C4-2B (cell line): ENCODE measurements around the gene RFT1.

Experiments
- H3K27ac ChIP-seq: fragments of 450-650 bp; 2 replicates; pipeline ENCODE4 v1.5.1; 2017
- ZFX ChIP-seq: fragments of 450-650 bp; IDR thresholded peaks from 2 replicates; pipeline ENCODE4 v1.6.1; 2017
- TF ChIP-seq, protein P1 (sequence below): fragments of 450-650 bp; conservative IDR thresholded peaks from 2 replicates; pipeline ENCODE4 v1.5.1; 2017; ENCODE audit warnings: mild to moderate bottlenecking

Gene RFT1

DNA sequence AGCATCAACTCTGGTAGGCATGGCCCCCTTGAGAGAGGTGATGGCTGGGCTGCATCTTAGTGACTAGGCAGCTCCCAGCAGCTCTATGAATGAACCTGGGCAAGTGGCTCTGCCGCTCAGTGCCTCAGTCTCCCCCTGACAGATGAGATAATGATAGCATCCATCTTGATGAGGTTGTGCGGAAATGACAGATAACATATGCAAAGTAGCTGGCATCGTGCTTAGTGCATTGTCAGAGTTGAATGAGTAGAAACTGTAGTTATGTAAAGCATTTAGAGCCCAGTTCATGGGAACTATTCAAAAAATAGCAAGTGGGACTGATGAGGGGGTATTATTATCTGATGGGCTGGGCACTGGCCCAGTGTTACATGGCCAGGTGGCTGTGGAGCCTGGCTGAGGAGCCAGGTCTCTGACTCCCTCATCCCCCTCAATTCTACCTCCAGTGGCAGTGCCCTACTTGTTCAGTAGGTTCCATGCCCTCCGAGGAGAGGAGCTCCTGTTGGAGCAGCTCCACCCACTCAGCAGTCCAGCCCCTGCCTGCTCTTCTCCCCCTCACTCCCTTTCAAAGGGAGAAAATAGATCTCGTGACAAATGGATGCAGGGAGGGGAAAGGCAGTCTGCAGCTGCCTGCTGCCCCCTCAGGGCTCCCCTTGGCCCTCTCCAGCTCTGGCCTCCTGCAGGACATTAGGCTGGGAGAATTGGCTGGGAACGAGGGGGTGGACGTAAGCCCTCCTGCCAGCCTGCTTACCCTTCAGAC lies 37.4 kb upstream of the RFT1 start:
- TF ChIP-seq, protein P1, sequence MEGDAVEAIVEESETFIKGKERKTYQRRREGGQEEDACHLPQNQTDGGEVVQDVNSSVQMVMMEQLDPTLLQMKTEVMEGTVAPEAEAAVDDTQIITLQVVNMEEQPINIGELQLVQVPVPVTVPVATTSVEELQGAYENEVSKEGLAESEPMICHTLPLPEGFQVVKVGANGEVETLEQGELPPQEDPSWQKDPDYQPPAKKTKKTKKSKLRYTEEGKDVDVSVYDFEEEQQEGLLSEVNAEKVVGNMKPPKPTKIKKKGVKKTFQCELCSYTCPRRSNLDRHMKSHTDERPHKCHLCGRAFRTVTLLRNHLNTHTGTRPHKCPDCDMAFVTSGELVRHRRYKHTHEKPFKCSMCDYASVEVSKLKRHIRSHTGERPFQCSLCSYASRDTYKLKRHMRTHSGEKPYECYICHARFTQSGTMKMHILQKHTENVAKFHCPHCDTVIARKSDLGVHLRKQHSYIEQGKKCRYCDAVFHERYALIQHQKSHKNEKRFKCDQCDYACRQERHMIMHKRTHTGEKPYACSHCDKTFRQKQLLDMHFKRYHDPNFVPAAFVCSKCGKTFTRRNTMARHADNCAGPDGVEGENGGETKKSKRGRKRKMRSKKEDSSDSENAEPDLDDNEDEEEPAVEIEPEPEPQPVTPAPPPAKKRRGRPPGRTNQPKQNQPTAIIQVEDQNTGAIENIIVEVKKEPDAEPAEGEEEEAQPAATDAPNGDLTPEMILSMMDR = no peak
- TF ChIP-seq ZFX = no peak
- H3K27ac ChIP-seq = no peak overlapping the region

DNA sequence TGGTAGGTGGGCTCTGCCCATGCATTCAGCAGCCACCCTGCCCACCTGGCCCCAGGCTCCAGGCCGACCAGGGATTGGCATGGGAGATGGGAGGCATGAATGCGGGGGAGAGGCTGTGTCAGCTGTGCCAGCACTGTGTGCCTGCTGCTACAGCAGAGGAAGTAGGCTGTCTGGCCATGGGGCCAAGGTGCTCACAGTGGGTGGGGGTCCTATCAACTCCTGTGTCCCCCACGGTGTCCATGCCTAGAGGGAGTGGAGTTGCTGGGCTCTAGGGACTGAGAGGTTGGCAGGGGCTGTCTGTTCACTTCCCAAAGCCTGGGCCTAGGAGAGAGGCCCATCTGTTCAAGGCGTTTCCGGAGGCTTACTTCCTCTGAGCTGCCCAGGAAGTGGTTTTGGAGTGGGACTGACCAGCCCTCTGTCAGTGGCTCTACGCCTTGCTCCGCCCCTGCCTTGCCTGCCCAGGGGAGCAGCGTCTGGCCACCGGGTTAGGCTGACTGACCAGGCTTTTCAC lies 36.6 kb upstream of the RFT1 start:
- TF ChIP-seq, protein P1 = no peak
- TF ChIP-seq ZFX = no peak
- H3K27ac ChIP-seq = no peak overlapping the region; the same call in 1 of the 2 replicates

DNA sequence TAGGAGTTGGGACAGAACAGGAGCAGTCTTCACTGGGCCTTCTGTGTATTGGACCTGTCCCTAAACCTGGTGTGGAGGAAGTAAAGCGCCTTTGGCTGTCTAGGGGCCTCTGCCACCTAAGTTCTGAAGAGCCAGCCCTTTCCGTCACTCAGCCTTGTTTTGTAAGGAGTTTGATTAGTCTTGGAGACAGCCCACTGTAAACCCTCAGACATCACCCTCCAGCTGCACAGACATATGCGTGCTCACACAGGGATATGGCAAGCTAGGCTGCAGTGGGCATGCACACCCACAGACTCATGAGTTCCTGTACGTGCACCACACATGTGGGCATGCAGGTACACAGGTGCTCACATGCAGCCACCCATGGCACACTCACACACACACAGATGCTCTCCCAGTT lies 36.0 kb upstream of the RFT1 start:
- H3K27ac ChIP-seq = peak overlapping the region; percentile 94
- TF ChIP-seq, protein P1 = no peak
- no peak for TF ChIP-seq ZFX

DNA sequence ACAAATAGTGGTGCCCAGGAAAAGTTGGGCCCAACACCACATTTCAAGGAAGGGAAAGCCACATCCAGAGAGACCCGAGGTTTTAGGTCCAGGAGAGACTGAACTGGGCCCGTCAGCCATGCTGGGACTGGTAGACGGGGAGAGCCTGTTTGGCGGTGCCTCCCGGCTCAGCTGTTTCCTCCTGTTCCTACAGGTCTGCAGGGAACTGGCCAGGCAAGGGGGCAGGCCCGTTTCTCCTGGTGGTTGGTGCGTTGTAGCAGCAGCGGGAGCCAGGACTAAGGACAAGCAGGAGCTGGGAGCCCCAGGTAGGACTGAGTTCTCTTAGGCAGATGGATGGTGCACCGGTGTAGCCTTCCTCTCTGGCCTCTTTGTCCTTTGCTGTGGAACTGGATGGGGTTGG lies 34.7 kb upstream of the RFT1 start:
- H3K27ac ChIP-seq = peak overlapping the region; percentile 94
- TF ChIP-seq, protein P1 = no peak
- no peak for TF ChIP-seq ZFX

DNA sequence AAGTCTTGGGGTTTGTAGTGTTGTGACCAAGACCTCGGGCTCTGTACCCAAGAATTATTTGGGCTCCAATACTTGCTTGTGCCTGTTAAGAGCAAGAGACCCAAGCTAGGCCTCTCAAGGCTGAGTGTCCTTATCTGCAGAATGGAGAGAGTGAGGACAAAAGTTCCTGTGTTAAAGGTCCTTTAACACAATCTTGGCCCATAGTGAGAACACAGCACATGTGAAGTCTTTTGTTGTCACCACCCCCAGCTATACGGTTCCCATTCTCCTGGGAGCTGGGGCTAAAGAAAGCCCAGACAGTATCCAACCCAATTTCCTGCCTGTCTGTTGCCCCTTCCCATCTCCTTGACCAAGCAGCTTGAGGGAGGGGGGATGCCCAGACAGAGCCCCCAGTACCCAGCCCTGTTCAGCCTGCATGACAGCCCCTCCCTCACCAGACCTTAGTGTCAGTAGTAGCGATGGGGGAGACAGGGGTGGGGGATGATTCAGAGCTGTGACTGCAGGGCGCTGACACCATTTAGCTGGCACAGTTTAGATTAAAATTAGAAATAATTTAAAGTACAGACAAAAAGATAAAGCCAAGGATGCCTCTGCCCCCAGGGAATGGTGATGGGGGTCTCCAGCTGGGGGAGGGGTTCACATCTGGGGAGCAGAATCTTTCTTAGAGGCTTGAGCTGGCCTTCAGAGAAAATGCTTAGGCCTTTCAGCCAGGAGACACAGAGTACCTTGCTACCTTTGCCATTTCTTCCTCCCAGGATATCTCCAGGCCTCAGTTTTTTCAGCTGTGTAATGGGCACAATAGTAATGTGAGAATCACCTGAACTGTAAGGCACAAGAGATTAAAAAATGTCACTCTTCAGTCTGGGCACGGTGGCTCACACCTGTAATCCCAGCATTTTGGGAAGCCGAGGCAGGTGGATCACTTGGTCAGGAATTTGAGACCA lies 33.5 kb upstream of the RFT1 start:
- peak overlapping the region; percentile 94 for H3K27ac ChIP-seq
- TF ChIP-seq, protein P1 = no peak
- TF ChIP-seq ZFX = no peak

DNA sequence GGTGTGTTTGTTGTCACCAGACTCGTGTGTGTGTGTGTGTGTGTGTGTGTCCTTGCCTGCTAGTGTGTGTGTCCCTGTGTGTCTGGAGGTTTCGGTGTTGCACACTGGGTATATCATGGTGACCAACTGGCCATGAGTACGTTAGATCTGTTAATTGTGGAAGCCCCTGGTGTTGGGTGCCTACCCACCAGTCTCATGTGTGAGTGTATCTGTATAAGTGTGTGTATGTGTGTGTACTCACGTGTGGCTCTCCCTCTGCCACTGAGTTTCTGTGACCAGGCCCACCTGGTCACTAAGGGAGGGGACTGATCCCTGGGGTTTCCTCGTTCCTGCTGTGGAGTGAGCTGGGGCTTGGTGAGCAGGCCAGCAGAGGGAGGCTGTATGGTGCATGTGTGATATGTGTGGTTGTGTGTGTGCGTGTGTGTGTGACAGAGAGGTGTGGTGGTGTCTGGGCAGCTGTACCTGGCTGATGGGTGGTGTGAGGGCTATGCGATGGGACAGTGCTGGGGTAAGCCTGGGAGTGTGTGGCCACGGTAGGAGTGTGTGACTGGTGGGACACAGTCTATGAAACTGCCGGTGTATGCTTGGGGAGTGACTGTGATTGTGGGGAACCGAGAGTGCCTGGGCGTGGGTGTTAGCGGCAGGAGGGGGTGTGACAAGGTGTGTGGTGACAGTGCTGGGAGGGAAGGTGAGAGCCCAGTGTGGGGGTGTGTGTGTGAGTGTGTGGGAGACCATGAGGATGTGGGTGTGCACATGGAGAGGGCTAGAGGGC lies 32.6 kb upstream of the RFT1 start:
- TF ChIP-seq ZFX = no peak
- TF ChIP-seq, protein P1 = no peak
- H3K27ac ChIP-seq = peak overlapping the region; percentile 94
